SK-N-SH (cell line): ENCODE results near the gene FAM72D.
"Not testable (repeated sequence)": the region's sequence is repeated elsewhere in the genome, so short reads cannot be mapped to it uniquely, and the experiment has no call there.

Experiments
- ELF1 ChIP-seq: IDR thresholded peaks from 2 replicates; pipeline ENCODE4 v1.4.0; 2012
- EZH2phosphoT487 ChIP-seq: fragments of 200-600 bp; sonication (generic); IDR thresholded peaks from 2 replicates; pipeline ENCODE4 v1.6.1; 2017; ENCODE audit warnings: low read depth, mixed run types, mild to moderate bottlenecking, antibody characterized with exemption, moderate library complexity, borderline replicate concordance
- JUND ChIP-seq: IDR thresholded peaks from 2 replicates; pipeline ENCODE4 v1.4.0; 2012
- MEF2A ChIP-seq: IDR thresholded peaks from 2 replicates; pipeline ENCODE4 v1.4.0; 2012; ENCODE audit warnings: low read depth, borderline replicate concordance
- NRF1 ChIP-seq: IDR thresholded peaks from 2 replicates; pipeline ENCODE4 v1.6.1; 2012; ENCODE audit warnings: low read depth, mild to moderate bottlenecking, low read length
- POLR2AphosphoS5 ChIP-seq: IDR thresholded peaks from 2 replicates; pipeline ENCODE4 v1.6.1; 2012; ENCODE audit warnings: low read depth, low read length
- TAF1 ChIP-seq: IDR thresholded peaks from 2 replicates; pipeline ENCODE4 v1.6.1; 2012; ENCODE audit warnings: low read depth, mild to moderate bottlenecking, low read length, moderate library complexity, borderline replicate concordance
- TCF12 ChIP-seq: IDR thresholded peaks from 2 replicates; pipeline ENCODE4 v1.4.0; 2012
- YY1 ChIP-seq: IDR thresholded peaks from 2 replicates; pipeline ENCODE4 v1.4.0; 2012; ENCODE audit warnings: low read depth, mild to moderate bottlenecking
- TF ChIP-seq, protein P1 (sequence below): IDR thresholded peaks from 2 replicates; pipeline ENCODE4 v1.4.0; 2012; ENCODE audit warnings: low read depth
- TF ChIP-seq, protein P2 (sequence below): fragments of 200-600 bp; sonication (generic); IDR thresholded peaks from 2 replicates; pipeline ENCODE4 v1.6.1; 2017; ENCODE audit warnings: antibody characterized with exemption, mild to moderate bottlenecking, moderate library complexity

DNA sequence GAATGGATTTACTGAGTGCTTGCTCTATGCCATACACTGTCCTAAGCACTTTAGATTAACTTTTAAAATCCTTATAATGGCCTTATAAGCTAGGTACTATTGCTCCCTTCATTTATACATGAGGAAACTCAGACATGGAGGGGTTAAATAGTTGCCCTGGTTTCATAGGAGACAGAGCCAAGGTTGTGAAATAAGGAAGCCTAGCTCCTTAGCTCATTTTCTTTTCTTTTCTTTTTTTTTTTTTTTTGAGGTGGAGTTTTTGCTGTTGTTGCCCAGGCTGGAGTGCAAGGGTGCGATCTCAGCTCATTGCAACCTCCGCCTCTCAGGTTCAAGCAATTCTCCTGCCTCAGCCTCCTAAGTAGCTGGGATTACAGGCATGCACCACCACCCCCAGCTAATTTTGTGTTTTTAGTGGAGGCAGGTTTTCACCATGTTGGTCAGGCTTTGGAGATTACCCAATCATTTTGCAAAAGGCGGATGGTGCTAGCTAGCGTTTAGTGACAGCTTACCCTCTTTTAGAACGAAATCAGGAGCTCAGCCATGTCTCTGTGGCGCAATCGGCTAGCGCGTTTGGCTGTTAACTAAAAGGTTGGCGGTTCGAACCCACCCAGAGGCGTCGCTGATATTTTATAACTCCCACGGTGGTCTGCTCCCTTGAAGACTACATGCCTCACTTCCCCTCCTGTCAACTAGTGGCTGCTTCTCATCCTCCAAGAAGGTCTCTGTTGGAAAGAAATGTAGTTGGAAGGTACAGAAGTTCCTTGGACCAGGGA, 33.1 kb downstream of the FAM72D start:
- TF ChIP-seq, protein P1, sequence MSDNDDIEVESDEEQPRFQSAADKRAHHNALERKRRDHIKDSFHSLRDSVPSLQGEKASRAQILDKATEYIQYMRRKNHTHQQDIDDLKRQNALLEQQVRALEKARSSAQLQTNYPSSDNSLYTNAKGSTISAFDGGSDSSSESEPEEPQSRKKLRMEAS: not testable (repeated sequence)
- TF ChIP-seq, protein P2, sequence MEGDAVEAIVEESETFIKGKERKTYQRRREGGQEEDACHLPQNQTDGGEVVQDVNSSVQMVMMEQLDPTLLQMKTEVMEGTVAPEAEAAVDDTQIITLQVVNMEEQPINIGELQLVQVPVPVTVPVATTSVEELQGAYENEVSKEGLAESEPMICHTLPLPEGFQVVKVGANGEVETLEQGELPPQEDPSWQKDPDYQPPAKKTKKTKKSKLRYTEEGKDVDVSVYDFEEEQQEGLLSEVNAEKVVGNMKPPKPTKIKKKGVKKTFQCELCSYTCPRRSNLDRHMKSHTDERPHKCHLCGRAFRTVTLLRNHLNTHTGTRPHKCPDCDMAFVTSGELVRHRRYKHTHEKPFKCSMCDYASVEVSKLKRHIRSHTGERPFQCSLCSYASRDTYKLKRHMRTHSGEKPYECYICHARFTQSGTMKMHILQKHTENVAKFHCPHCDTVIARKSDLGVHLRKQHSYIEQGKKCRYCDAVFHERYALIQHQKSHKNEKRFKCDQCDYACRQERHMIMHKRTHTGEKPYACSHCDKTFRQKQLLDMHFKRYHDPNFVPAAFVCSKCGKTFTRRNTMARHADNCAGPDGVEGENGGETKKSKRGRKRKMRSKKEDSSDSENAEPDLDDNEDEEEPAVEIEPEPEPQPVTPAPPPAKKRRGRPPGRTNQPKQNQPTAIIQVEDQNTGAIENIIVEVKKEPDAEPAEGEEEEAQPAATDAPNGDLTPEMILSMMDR: not testable (repeated sequence)
- not testable (repeated sequence) for TF ChIP-seq TAF1, EZH2phosphoT487, YY1, JUND, NRF1, POLR2AphosphoS5, TCF12, MEF2A, ELF1
